Activated naive CD4-positive, alpha-beta T cell treated with anti-CD3 and anti-CD28 coated beads, Interleukin-2, amount 50 U/mL, for 72 hours (primary cell): Measurements from ENCODE around the gene RARA. TPM values are rescaled to one million over a fixed set of nuclear protein-coding genes. Genes with fewer than 3 reads are reported as not detected.
"Not testable (repeated sequence)": the region's sequence is repeated elsewhere in the genome, so short reads cannot be mapped to it uniquely, and the experiment has no call there.

Source experiments
- ATAC-seq, 2 donors: fragments of 150-1000 bp; cut with Tn5 transposase; 2 replicates each; pipeline ENCODE4 v1.10.0; 2021; ENCODE audit warnings: mild to moderate bottlenecking in 2 of 2, moderate library complexity in 2 of 2
- DNase-seq, 2 donors: peaks; one replicate each; pipeline ENCODE4 v3.0.0; 2021 to 2022; ENCODE audit warnings: low spot score in 2 of 2
- H3K27ac Mint-ChIP-seq, 2 donors: one replicate each; pipeline ENCODE4 v1.8.0; 2022; ENCODE audit warnings: mild to moderate bottlenecking in 2 of 2, mixed read lengths in 2 of 2
- H3K36me3 Mint-ChIP-seq, 2 donors: one replicate each; pipeline ENCODE4 v1.8.0; 2022; ENCODE audit warnings: mixed read lengths in 2 of 2
- H3K9me3 Mint-ChIP-seq, 2 donors: one replicate each; pipeline ENCODE4 v1.8.0; 2022; ENCODE audit warnings: mixed read lengths in 2 of 2
- total RNA-seq, 2 donors: library from RNA; stranded (reverse); gene quantifications; one replicate each; pipeline ENCODE4 v1.2.3, GENCODE V29; 2022

The RARA gene
- total RNA-seq, 2 donors from 2014 or later = 21.0 to 23.0 TPM

DNA sequence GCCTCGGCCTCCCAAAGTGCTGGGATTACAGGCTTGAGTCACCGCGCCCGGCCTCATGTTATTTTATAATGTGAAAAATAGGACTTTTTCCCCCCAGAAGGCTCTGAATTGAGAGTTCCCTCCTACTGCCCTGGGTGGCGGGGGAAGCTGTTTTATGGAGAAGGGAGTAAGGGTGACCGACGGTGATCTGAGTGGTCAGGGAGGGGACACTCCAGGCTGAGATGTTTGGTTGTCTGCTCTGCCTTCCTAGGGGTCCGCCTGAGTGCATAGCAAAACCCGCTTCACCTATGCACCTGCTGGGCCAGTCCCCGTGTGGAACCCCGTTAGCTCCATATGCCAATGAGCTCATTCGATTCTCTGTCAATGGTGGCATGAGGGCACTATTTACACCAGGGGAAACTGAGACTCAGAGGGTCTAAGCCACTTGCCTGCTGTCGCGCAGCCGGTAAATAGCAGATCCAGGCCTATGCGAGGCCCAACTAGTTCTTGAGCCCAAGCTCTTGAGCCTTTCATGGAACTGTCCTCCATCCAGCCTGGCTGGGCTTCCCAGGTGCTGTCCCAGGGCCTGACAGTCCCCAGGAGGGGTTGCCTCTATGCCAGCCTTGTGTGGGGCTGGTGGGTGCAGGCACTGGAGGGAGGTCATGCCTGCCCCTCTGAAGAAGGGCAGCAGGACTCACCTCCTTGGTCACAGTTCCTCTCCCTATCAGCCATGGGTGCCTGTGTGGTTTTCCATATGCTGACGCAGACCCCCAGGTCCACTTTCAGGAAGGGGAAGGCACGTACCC, 57.3 kb downstream of the RARA start:
- ATAC-seq (no peak), DNase-seq (no peak)
- Mint-ChIP-seq H3K9me3 (peaks cover 0 to 2% of the 10 kb centered on the region in 2 donors), H3K27ac (no peak overlapping the region), H3K36me3 (peaks cover 0 to 2% of the 10 kb centered on the region in 2 donors)

DNA sequence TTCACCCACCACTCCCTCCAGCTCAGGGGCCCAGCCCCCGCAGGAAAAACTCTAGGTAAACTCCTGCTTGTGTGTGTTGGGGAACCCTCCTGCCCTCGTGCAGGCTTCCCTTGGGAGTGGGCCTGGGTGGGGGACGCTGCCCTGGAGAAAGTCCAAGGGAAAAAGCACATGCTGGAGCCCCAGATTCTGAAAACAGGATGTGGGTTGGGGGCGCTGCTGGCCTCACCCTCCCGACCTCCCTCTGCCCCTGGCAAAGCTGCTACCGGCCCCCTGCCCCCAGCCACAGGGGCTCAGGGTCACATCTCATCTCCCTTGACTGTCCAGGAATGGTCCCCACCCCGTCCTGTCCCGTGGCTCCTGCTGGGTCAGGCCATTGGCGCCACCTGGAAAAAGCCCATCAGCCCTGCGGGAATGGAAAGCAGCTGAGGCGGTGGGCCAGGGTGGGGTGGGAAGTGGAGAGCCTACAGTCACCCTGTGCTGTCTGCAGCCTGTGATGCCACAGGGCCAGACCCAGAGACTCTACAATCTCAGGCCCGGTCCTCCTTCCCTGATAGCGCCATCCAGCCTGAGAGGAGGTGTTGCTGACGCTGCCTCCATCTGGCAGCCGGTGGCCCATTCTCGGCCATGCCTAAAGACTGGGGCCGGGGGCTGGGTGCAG, 58.0 kb downstream of the RARA start:
- Mint-ChIP-seq H3K36me3 (peaks cover 0 to 5% of the 10 kb centered on the region in 2 donors), H3K27ac (no peak overlapping the region), H3K9me3 (peaks cover 0 to 4% of the 10 kb centered on the region in 2 donors)
- ATAC-seq (no peak), DNase-seq (no peak)

- peak in 1 of 2 donors; percentile 16 for DNase-seq
- not testable (repeated sequence) for H3K9me3 Mint-ChIP-seq, H3K36me3 Mint-ChIP-seq, H3K27ac Mint-ChIP-seq, ATAC-seq
Observed at GRCh38 chr17:40367728-40368127, 58.7 kb downstream of the RARA start.

- DNase-seq (peak in 1 of 2 donors; percentile 44), ATAC-seq (no peak)
- H3K9me3 Mint-ChIP-seq = peaks cover 0 to 4% of the 10 kb centered on the region in 2 donors
- peaks cover 0 to 5% of the 10 kb centered on the region in 2 donors for H3K36me3 Mint-ChIP-seq
- no peak overlapping the region for H3K27ac Mint-ChIP-seq
Observed at GRCh38 chr17:40369923-40370322, 60.9 kb downstream of the RARA start.

- Mint-ChIP-seq H3K27ac (peak overlapping the region in 1 of 2 donors; percentile 47), H3K9me3 (peaks cover 0 to 5% of the 10 kb centered on the region in 2 donors), H3K36me3 (peaks cover 0 to 5% of the 10 kb centered on the region in 2 donors)
- ATAC-seq (peak in 1 of 2 donors; percentile 69), DNase-seq (peak in 1 of 2 donors; percentile 46)
Observed at GRCh38 chr17:40371261-40371929, 62.4 kb downstream of the RARA start.

- peak in 1 of 2 donors; percentile 35 for DNase-seq
- H3K27ac Mint-ChIP-seq = peak overlapping the region in 1 of 2 donors; percentile 66
- ATAC-seq = no peak
- peaks cover 0 to 11% of the 10 kb centered on the region in 2 donors for H3K36me3 Mint-ChIP-seq
- peaks cover 0 to 11% of the 10 kb centered on the region in 2 donors for H3K9me3 Mint-ChIP-seq
Observed at GRCh38 chr17:40372031-40372430, 63.1 kb downstream of the RARA start.

GRCh38 chr17:40372644-40373043, 63.7 kb downstream of the RARA start:
- DNase-seq, ATAC-seq: not testable (repeated sequence)
- peak overlapping the region; percentile 58 to 66 for H3K27ac Mint-ChIP-seq
- peaks cover 0 to 12% of the 10 kb centered on the region in 2 donors for H3K9me3 Mint-ChIP-seq
- peaks cover 0 to 13% of the 10 kb centered on the region in 2 donors for H3K36me3 Mint-ChIP-seq

DNA sequence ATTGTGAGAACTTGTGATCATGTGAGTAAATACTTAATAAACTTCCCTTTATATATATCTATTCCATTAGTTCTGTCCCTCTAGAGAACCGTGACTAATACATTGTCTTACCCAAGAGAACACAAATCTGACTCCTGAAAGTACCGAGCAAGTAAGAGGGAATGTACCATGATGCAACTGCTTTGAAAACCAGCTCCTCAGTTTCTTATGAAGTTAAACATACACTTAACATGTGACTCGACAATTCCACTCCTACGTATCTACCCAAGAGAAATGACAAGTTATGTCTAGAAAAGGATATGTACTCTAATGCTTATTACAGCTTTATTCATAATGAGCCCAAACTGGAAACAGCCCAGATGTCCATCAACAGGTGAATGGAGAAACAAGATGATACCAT, 64.3 kb downstream of the RARA start:
- ATAC-seq (peak; percentile 81 to 92), DNase-seq (peak in 1 of 2 donors; percentile 14)
- peaks cover 0 to 12% of the 10 kb centered on the region in 2 donors for H3K9me3 Mint-ChIP-seq
- peak overlapping the region; percentile 3 to 66 for H3K27ac Mint-ChIP-seq
- H3K36me3 Mint-ChIP-seq = peaks cover 0 to 13% of the 10 kb centered on the region in 2 donors

DNA sequence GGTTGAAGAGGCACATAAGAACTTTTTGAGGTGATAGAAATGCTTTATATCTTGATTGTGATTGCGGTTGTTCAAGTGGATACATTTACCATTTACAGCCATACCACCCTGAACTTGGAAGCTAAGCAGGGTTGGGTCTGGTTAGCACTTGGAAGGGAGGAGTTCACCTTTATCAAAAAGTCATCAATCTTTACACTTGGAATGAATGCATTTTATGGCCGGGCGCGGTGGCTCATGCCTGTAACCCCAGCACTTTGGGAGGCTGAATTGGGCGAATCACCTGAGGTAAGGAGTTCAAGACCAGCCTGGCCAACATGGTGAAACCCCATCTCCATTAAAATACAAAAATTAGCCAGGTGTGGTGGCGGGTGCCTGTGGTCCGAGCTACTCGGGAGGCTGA, 65.0 kb downstream of the RARA start:
- Mint-ChIP-seq H3K9me3 (peaks cover 0 to 12% of the 10 kb centered on the region in 2 donors), H3K36me3 (peaks cover 0 to 13% of the 10 kb centered on the region in 2 donors), H3K27ac (peak overlapping the region in 1 of 2 donors; percentile 66)
- ATAC-seq = no peak
- no peak for DNase-seq

DNA sequence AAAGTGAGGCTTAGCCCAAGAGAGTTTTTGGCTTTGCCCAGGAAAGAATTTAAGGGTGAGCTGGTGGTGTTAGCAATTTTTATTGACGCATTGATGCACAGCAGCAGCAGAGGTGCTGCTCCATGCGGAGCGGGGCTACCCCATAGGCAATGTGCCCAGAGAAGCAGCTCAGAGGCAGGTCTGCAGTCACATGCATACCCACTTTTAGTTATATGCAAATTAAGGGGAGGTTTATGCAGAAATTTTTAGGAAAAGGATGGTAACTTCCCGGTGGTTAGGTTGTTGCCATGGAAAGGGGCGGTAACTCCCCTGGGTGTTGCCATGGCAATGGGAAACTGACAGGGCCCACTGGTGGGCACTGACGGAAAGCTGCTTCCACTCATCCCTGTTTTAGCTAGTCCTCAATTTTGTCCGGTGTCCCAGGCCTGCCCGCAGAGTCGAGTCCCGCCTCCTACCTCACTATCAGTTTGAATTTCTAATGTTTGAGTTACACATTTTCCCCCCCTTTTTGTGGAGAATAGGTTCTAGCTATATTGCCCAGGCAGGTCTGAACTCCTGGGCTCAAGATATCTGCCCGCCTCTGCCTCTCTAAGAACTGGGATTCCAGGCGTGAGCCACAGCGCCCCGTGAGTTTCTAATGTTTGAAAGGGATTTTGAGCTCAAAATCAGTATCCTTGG, 66.0 kb downstream of the RARA start:
- peaks cover 0 to 12% of the 10 kb centered on the region in 2 donors for H3K9me3 Mint-ChIP-seq
- H3K27ac Mint-ChIP-seq = no peak overlapping the region
- DNase-seq (no peak), ATAC-seq (no peak)
- H3K36me3 Mint-ChIP-seq = peaks cover 0 to 13% of the 10 kb centered on the region in 2 donors

- DNase-seq, ATAC-seq, H3K27ac Mint-ChIP-seq: not testable (repeated sequence)
- Mint-ChIP-seq H3K9me3 (peaks cover 0 to 12% of the 10 kb centered on the region in 2 donors), H3K36me3 (peaks cover 0 to 13% of the 10 kb centered on the region in 2 donors)
Observed at GRCh38 chr17:40375786-40376185, 66.8 kb downstream of the RARA start.

DNA sequence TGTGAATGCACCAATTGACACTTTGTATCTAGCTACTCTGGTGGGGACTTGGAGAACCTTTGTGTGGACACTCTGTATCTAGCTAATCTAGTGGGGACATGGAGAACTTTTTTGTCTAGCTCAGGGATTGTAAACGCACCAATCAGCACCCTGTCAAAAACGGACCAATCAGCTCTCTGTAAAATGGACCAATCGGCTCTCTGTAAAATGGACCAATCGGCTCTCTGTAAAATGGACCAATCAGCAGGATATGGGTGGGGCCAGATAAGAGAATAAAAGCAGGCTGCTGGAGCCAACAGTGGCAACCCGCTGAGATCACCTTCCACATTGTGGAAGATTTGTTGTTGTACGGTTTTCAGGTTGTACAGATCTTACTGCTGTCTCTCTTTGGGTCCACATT, 67.6 kb downstream of the RARA start:
- not testable (repeated sequence) for H3K27ac Mint-ChIP-seq, ATAC-seq, H3K9me3 Mint-ChIP-seq, H3K36me3 Mint-ChIP-seq, DNase-seq

GRCh38 chr17:40377832-40378231, 68.9 kb downstream of the RARA start:
- Mint-ChIP-seq H3K9me3 (peaks cover 0 to 8% of the 10 kb centered on the region in 2 donors), H3K27ac (no peak overlapping the region), H3K36me3 (peaks cover 0 to 8% of the 10 kb centered on the region in 2 donors)
- ATAC-seq (no peak), DNase-seq (no peak)

GRCh38 chr17:40378966-40379365, 70.0 kb downstream of the RARA start:
- Mint-ChIP-seq H3K9me3 (peaks cover 0 to 8% of the 10 kb centered on the region in 2 donors), H3K36me3 (peaks cover 0 to 8% of the 10 kb centered on the region in 2 donors), H3K27ac (no peak overlapping the region)
- DNase-seq (no peak), ATAC-seq (no peak)

DNA sequence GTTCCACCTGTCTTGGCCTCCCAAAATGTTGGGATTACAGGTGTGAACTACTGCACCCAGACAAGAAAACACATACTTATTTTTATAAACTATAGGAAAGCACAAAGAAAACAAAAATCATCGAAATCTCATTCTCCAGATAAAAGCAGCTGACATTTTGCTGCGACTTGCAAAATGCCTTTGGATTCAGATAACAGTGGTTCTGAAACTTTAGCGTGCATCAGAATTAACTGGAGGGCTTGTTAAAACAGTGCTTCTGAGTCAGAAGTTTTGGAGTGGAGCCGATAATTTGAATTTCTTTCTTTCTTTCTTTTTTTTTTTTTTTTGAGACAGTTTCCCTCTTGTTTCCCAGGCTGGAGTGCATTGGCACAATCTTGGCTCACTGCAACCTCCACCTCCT, 73.3 kb downstream of the RARA start:
- Mint-ChIP-seq H3K27ac (no peak overlapping the region), H3K36me3 (no peaks in the 10 kb centered on the region), H3K9me3 (no peaks in the 10 kb centered on the region)
- ATAC-seq (no peak), DNase-seq (no peak)

DNA sequence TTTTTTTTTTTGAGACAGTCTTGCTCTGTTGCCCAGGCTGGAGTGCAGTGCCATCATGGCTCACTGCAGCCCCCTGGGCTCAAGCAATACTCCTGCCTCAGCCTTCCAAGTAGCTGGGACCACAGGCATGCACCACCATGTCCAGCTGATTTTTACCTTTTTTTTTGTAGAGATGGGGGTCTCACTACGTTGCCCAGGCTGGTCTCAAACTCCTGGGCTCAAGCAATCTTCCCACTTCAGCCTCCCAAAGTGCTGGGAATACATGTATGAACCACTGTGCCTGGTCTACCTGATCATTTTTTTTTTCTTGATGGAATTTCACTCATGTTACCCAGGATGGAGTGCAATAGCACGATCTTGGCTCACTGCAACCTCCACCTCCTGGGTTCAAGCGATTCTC, 77.6 kb downstream of the RARA start:
- not testable (repeated sequence) for H3K27ac Mint-ChIP-seq, ATAC-seq, H3K9me3 Mint-ChIP-seq, DNase-seq
- peaks cover 8 to 30% of the 10 kb centered on the region in 2 donors for H3K36me3 Mint-ChIP-seq
